ENCODE results near the gene INVS.

GRCh38 chr9:100106616-100107015, 7.6 kb downstream of the INVS start:
- TF ChIP-seq CTCF (IDR thresholded peaks at IDR 0.05) (no peak), POLR2A (IDR thresholded peaks at IDR 0.05) (no peak)

All from uterus (tissue), 2 donors.